Epidermal melanocyte (primary cell): ENCODE data around the gene POT1.
A peak's percentile ranks its signal among the peaks of the same experiment; 100 is the strongest.

Experiments used
- DNase-seq: peaks from one replicate; pipeline ENCODE4 v3.0.0; 2011; ENCODE audit warnings: low spot score; ENCODE audit not compliant: insufficient read length

The POT1 gene

GRCh38 chr7:124811341-124811740 is 118.3 kb downstream of the POT1 start:
- DNase-seq = no peak

GRCh38 chr7:124810605-124811004 is 119.0 kb downstream of the POT1 start:
- no peak for DNase-seq

DNA sequence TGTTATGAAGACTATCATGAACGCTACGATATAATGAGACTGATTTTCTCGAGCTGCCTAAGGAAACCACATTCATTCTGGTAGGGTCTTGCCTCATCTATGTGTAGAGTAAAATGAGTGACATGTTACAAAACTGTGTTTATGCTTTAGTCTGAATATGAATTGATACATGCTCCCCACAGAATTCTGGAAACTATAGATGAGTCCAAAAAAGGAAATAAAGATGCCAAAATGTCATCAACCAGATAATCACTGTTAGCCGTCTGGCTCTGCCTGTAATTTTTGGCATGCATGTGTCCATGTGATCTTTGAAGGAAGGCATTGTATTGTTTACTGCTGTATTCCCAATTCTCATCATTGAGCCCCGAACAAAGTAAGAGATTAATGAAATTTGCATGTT is 121.4 kb downstream of the POT1 start:
- no peak for DNase-seq

DNA sequence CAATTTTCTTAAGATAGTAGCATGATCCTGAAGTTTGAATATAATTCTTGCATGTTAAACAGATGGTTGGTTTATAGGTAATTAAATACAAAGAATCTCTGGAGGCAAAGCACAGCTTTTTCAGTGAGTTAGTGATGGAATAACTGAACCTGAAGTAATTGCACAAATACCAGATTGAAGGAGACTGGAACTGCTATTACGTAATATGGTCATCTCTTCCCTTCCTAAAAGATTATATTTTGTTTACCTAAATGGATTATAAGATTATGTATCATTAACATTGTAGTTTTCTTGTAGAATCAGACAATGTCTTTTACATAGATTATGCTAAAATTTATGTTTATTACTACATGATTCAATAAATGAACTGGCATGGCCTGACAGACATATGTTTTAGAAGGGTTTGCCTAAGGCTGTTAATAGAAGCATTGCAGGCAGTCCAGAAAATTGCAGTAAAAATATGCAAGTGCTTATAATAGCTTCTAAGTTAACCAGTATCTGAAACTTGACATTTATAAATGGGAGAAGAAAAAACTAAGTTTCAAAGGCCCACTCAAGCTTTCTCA is 128.2 kb downstream of the POT1 start:
- DNase-seq = no peak

DNA sequence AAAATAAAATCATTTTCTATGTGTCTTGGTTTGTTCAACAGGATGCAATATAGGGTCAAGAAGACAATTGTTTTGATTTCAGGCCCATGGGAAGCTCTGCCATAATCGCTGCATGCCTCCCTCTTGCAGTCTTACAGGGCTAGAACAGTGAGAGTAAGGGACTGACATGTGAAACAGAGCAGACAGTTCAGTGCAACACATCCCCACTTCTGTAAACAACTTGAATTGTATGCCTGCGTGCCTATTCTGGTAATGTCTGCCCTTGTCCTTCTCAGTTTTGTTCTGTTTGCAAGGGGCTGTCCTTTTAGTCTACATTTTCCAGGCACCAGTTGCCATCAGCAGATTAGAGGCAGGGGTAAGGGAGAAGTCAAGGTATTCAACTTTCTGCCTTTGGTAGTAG is 129.2 kb downstream of the POT1 start:
- no peak for DNase-seq

GRCh38 chr7:124799448-124799847 is 130.2 kb downstream of the POT1 start:
- no peak for DNase-seq

GRCh38 chr7:124796771-124797170 is 132.9 kb downstream of the POT1 start:
- DNase-seq = no peak

- DNase-seq = no peak
Observed at GRCh38 chr7:124792696-124793095, 136.9 kb downstream of the POT1 start.

- no peak for DNase-seq
Observed at GRCh38 chr7:124792002-124792401, 137.6 kb downstream of the POT1 start.

DNA sequence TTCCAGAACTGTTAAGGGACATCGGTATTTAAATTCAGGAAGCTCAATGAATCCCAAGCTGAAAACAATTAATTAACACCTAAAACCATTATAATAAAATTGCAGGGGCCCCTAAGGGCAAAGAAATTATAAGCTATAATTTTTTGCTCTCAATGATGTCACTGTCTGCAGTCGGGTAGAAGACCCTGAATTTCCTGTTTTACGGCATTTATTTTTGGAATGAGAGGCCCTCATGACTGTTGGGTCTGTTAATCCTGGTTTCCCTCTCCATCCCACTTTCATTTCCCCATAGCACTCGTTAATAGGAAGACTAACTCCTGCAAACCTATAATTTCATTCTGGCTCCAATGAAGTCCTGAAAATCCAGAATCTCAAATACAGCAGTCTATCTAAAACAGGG is 138.2 kb downstream of the POT1 start:
- no peak for DNase-seq

GRCh38 chr7:124790645-124791044 is 139.0 kb downstream of the POT1 start:
- no peak for DNase-seq

DNA sequence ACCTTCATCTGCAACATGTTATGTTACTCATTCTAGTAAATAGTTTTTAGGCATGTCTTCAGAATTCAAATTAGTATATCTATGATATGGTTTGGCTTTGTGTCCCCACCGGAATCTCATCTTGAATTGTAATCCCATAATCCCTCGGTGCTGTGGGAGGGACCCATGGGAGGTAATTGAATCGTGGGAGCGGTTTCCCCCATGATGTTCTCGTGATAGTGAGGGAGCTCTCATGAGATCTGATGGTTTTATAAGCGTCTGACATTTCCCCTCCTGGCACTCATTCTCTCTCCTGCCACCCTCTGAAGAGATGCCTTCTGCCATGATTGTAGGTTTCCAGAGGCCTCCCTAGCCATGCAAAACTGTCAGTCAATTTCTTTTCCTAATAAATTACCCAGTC is 143.6 kb downstream of the POT1 start:
- DNase-seq = no peak

GRCh38 chr7:124784879-124785818 is 144.5 kb downstream of the POT1 start:
- peak; percentile 21 for DNase-seq

GRCh38 chr7:124783271-124783670 is 146.4 kb downstream of the POT1 start:
- no peak for DNase-seq

GRCh38 chr7:124781907-124782734 is 147.5 kb downstream of the POT1 start:
- DNase-seq = no peak

DNA sequence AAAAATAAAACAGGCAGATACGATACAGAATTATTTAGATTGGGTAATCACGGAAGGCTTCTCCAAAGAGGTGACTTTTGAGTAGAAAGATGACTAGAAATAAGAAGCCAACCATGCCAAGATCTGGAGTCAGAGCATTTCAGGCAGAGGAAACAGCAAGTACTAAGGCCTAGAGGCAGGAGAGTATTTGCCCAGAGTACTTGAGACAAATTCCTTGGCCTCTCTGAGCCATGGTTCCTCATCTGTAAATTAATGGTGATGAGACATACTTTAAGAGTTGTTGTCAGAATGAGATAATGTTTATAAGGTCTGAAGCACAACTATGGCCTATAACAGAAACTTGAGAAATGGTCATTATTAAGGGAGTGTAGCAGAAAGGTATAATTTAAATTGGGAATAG is 148.2 kb downstream of the POT1 start:
- DNase-seq = no peak

GRCh38 chr7:124780608-124781007 is 149.0 kb downstream of the POT1 start:
- DNase-seq = no peak

- no peak for DNase-seq
Observed at GRCh38 chr7:124780056-124780455, 149.6 kb downstream of the POT1 start.

GRCh38 chr7:124779620-124780019 is 150.0 kb downstream of the POT1 start:
- no peak for DNase-seq

DNA sequence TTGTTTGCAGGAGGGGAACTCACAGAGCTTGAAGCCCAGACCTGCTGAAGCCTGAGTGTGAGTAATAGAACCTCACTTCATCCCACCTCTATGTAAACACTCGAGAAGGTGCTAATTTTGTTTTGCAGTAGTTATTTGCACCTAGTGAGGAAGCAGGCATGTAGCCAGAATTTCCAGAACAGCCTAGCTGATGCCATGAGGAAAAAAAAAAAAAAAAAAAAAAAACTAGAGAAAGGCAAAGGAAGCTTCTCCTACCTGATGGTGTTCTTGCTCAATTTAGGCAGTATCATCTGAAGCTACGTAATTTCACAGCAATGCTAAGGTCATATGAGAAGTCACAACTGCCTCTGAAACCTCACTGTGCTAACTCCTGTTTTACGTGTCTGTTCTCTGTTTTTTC is 150.4 kb downstream of the POT1 start:
- DNase-seq = no peak

- no peak for DNase-seq
Observed at GRCh38 chr7:124777268-124777667, 152.4 kb downstream of the POT1 start.

GRCh38 chr7:124776153-124776552 is 153.5 kb downstream of the POT1 start:
- no peak for DNase-seq
